ENCODE results near the gene F8A2.
"Not testable (repeated sequence)": the region's sequence is repeated elsewhere in the genome, so short reads cannot be mapped to it uniquely, and the experiment has no call there.

The F8A2 gene

DNA sequence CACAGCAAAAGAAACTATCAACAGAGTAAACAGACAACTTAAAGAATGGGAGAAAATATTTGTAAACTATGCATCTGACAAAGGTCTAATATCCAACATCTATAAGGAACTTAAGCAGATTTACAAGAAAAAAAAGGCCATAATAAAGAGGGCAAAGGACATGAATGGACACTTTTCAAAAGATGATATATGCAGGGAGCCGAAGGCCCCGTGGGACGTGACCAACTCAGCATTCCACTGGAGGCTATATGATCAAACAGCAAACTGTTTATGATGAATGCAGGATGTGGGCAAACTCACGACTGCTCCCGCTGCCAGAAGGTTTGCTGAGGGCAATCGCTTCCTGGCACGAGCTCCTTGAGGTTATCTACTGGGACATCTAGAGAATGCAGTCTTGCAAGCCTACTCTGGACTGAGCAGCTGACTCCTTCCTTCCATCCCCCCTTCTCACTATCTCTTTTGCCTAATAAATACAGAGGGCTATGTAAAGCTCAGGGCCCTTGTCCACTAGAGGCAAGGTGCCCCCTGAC, 12.9 kb downstream of the F8A2 start:
- H3K36me3 ChIP-seq (ENCODE audit: insufficient read depth, low read length); H3K9me3 ChIP-seq (ENCODE audit: low read length): not testable (repeated sequence)

DNA sequence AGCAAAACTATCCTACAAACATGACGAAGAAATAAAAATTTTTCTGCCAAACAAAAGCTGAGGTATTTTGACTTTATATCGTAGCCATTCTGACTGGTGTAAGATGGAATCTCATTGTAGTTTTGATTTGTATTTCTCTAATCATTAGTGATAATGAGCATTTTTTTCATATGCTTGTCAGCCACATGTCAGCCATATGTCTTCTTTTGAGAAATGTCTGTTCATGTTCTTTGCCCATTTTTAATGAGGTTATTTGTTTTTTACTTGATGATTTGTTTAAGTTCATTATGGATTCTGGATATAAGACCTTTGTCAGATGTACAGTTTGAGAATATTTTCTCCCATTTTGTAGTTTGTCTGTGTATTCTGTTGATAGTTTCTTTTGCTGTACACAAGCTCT, 24.5 kb downstream of the F8A2 start:
- Histone ChIP-seq H3K9me3 (ENCODE audit: low read length) (no peaks in the 10 kb centered on the region), H3K4me3 (ENCODE audit: low read depth in 1 of 2, low read length in 2 of 2) (no peak overlapping the region), H3K4me1 (ENCODE audit: insufficient read depth, low read length) (no peaks in the 10 kb centered on the region), H3K36me3 (ENCODE audit: insufficient read depth, low read length) (no peaks in the 10 kb centered on the region), H3K9ac (ENCODE audit: low read length) (no peak overlapping the region), H3K27ac (ENCODE audit: low read depth, low read length) (no peak overlapping the region), H3K27me3 (ENCODE audit: control insufficient read depth in 1 of 2, insufficient read depth in 2 of 2, low read length in 2 of 2) (no peaks in the 10 kb centered on the region)

More for the DNA sequence above, 12.9 kb downstream of the F8A2 start:
- not testable (repeated sequence) for H3K4me1 ChIP-seq (ENCODE audit: insufficient read depth, low read length); H3K27ac ChIP-seq (ENCODE audit: low read depth, low read length); H3K9ac ChIP-seq (ENCODE audit: low read length); H3K4me3 ChIP-seq (ENCODE audit: low read depth in 1 of 2, low read length in 2 of 2); H3K27me3 ChIP-seq (ENCODE audit: control insufficient read depth in 1 of 2, insufficient read depth in 2 of 2, low read length in 2 of 2)

DNA sequence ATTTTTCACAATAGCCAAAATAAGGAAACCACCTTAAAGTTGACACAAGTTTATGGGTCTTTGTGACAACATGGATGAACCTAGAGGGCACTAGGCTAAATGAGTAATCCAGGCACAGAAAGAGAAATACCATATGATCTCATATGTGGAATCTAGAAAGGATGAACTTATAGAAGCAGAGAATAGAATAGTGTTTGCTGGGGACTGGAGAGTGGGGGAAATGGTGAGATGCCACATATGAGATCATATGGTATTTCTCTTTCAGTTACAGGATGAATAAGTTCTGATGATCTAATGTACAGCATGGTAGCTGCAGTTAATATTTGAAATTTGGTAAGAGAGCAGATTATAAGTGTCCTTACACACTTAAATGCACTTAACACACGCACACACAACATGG, 35.9 kb downstream of the F8A2 start:
- Histone ChIP-seq H3K9ac (ENCODE audit: low read length) (no peak overlapping the region), H3K4me1 (ENCODE audit: insufficient read depth, low read length) (no peaks in the 10 kb centered on the region), H3K27ac (ENCODE audit: low read depth, low read length) (no peak overlapping the region), H3K27me3 (ENCODE audit: control insufficient read depth in 1 of 2, insufficient read depth in 2 of 2, low read length in 2 of 2) (no peaks in the 10 kb centered on the region), H3K9me3 (ENCODE audit: low read length) (no peaks in the 10 kb centered on the region), H3K36me3 (ENCODE audit: insufficient read depth, low read length) (no peaks in the 10 kb centered on the region), H3K4me3 (ENCODE audit: low read depth in 1 of 2, low read length in 2 of 2) (no peak overlapping the region)

Data from muscle layer of colon (tissue), 2 donors.